Activated CD4-positive, alpha-beta T cell treated with anti-CD3 and anti-CD28 coated beads for 36 hours (primary cell): ENCODE data around the gene NPAS3. TPM values are rescaled to one million over a fixed set of nuclear protein-coding genes. Genes with fewer than 3 reads are reported as not detected.
A peak's percentile ranks its signal among the peaks of the same experiment; 100 is the strongest.

Experiments used
- ATAC-seq: fragments of 200-7000 bp; cut with Tn5 transposase; one replicate; pipeline ENCODE4 v1.10.0; 2021; ENCODE audit warnings: mild to moderate bottlenecking, moderate library complexity
- CTCF ChIA-PET: fragments of 350-600 bp; sonication (Branson Sonifier 250); formaldehyde crosslinking; loops from one replicate; lab custom pipeline; 2021; ENCODE audit warnings: antibody characterized with exemption; lab: Charles Lee
- POLR2A ChIA-PET: fragments of 350-600 bp; sonication (Branson Sonifier 250); formaldehyde crosslinking; loops from one replicate; lab custom pipeline; 2021; ENCODE audit warnings: antibody characterized with exemption, inconsistent platforms; lab: Charles Lee
- DNase-seq: peaks from one replicate; pipeline ENCODE4 v3.0.0-alpha.2; 2020
- H3K27ac Mint-ChIP-seq: one replicate; pipeline ENCODE4 v1.8.0; 2021; ENCODE audit warnings: mixed read lengths
- H3K27me3 Mint-ChIP-seq: one replicate; pipeline ENCODE4 v1.8.0; 2021; ENCODE audit warnings: mixed read lengths
- H3K36me3 Mint-ChIP-seq: one replicate; pipeline ENCODE4 v1.8.0; 2021; ENCODE audit warnings: low read depth, mixed read lengths
- H3K4me1 Mint-ChIP-seq: one replicate; pipeline ENCODE4 v1.8.0; 2021; ENCODE audit warnings: mixed read lengths
- H3K4me3 Mint-ChIP-seq: one replicate; pipeline ENCODE4 v1.8.0; 2021; ENCODE audit warnings: mild to moderate bottlenecking, moderate library complexity, mixed read lengths
- H3K9me3 Mint-ChIP-seq: one replicate; pipeline ENCODE4 v1.8.0; 2021; ENCODE audit warnings: low read depth, mixed read lengths
- intact Hi-C, 2 experiments: fragments of 100-400 bp; cut with DNase I in 1 of 2; cut with micrococcal nuclease in 1 of 2; formaldehyde crosslinking; loops; one replicate each; pipeline versions ENCODE4 v1.14.2 to v1.15.1; 2022 to 2024; cut with DNase I, micrococcal nuclease
- total RNA-seq, 2 experiments: library from RNA; stranded (reverse); gene quantifications; one replicate each; pipeline ENCODE4 v1.2.3, GENCODE V29; 2021

NPAS3 gene
- total RNA-seq, 2 experiments from 2014 or later = not detected

- intact Hi-C loops = loop anchor here (5.0 kb wide), 2 partner anchors 114 to 314 kb away; no protein-coding TSS in a partner anchor
- DNase-seq = peak; percentile 6
- no peak overlapping the region for H3K4me3 Mint-ChIP-seq
- H3K9me3 Mint-ChIP-seq = no peaks in the 10 kb centered on the region
- ChIA-PET POLR2A (no interaction called here), CTCF (interaction anchor here (0.6 to 1.3 kb wide), 3 partner anchors 315 to 1215 kb away, joined by 3 to 7 read pairs (median 7); no protein-coding TSS in a partner anchor)
- H3K27ac Mint-ChIP-seq = no peak overlapping the region
- no peak for ATAC-seq
- H3K27me3 Mint-ChIP-seq = peaks cover 24% of the 10 kb centered on the region
- H3K4me1 Mint-ChIP-seq = peaks cover 16% of the 10 kb centered on the region
- no peaks in the 10 kb centered on the region for H3K36me3 Mint-ChIP-seq
These were observed 852.3 kb downstream of the NPAS3 start for GRCh38 chr14:33790996-33791395.

GRCh38 chr14:33792009-33792719, 853.5 kb downstream of the NPAS3 start:
- DNase-seq (no peak), ATAC-seq (peak; percentile 23)
- Mint-ChIP-seq H3K4me1 (peaks cover 16% of the 10 kb centered on the region), H3K4me3 (no peak overlapping the region), H3K27ac (no peak overlapping the region), H3K27me3 (peaks cover 22% of the 10 kb centered on the region), H3K36me3 (no peaks in the 10 kb centered on the region), H3K9me3 (no peaks in the 10 kb centered on the region)
- ChIA-PET POLR2A (no interaction called here), CTCF (interaction anchor here (0.6 to 3.5 kb wide), 32 partner anchors 8 to 1215 kb away, joined by 3 to 50 read pairs (median 4); no protein-coding TSS in a partner anchor)
- intact Hi-C loops = loop anchor here (1.0 to 5.0 kb wide), 6 partner anchors 115 to 1216 kb away; no protein-coding TSS in a partner anchor

GRCh38 chr14:33792720-33793368, 854.2 kb downstream of the NPAS3 start:
- no peaks in the 10 kb centered on the region for H3K9me3 Mint-ChIP-seq
- no peak overlapping the region for H3K27ac Mint-ChIP-seq
- peak; percentile 84 for DNase-seq
- H3K4me1 Mint-ChIP-seq = peaks cover 16% of the 10 kb centered on the region
- CTCF ChIA-PET = interaction anchor here (0.6 to 3.5 kb wide), 37 partner anchors 9 to 1216 kb away, joined by 3 to 50 read pairs (median 3); no protein-coding TSS in a partner anchor
- H3K27me3 Mint-ChIP-seq = peaks cover 26% of the 10 kb centered on the region
- intact Hi-C loops = loop anchor here (1.0 to 5.0 kb wide), 6 partner anchors 116 to 1217 kb away; no protein-coding TSS in a partner anchor
- no peaks in the 10 kb centered on the region for H3K36me3 Mint-ChIP-seq
- POLR2A ChIA-PET = no interaction called here
- ATAC-seq = peak; percentile 47
- no peak overlapping the region for H3K4me3 Mint-ChIP-seq

- intact Hi-C loops = loop anchor here (2.0 to 5.0 kb wide), 4 partner anchors 116 to 1083 kb away; no protein-coding TSS in a partner anchor
- ChIA-PET POLR2A (no interaction called here), CTCF (interaction anchor here (0.6 to 3.5 kb wide), 32 partner anchors 10 to 1217 kb away, joined by 3 to 50 read pairs (median 3); no protein-coding TSS in a partner anchor)
- Mint-ChIP-seq H3K36me3 (no peaks in the 10 kb centered on the region), H3K27me3 (peaks cover 28% of the 10 kb centered on the region), H3K9me3 (no peaks in the 10 kb centered on the region), H3K4me1 (peaks cover 16% of the 10 kb centered on the region), H3K4me3 (no peak overlapping the region), H3K27ac (no peak overlapping the region)
- ATAC-seq (no peak), DNase-seq (no peak)
These were observed 854.9 kb downstream of the NPAS3 start for GRCh38 chr14:33793398-33794110.

GRCh38 chr14:33794791-33795305, 856.2 kb downstream of the NPAS3 start:
- peaks cover 39% of the 10 kb centered on the region for H3K27me3 Mint-ChIP-seq
- H3K36me3 Mint-ChIP-seq = no peaks in the 10 kb centered on the region
- no peak overlapping the region for H3K27ac Mint-ChIP-seq
- POLR2A ChIA-PET = no interaction called here
- H3K4me3 Mint-ChIP-seq = no peak overlapping the region
- intact Hi-C loops = loop anchor here (5.0 kb wide), 2 partner anchors 118 to 318 kb away; no protein-coding TSS in a partner anchor
- DNase-seq = no peak
- ATAC-seq = no peak
- CTCF ChIA-PET = interaction anchor here (0.6 to 3.5 kb wide), 3 partner anchors 10 to 1726 kb away, joined by 3 to 50 read pairs (median 3); no protein-coding TSS in a partner anchor
- no peaks in the 10 kb centered on the region for H3K9me3 Mint-ChIP-seq
- H3K4me1 Mint-ChIP-seq = peaks cover 16% of the 10 kb centered on the region

- no peak for ATAC-seq
- no peak overlapping the region for H3K27ac Mint-ChIP-seq
- H3K27me3 Mint-ChIP-seq = peaks cover 42% of the 10 kb centered on the region
- CTCF ChIA-PET = interaction anchor here (0.7 to 1.7 kb wide), 3 partner anchors 10 to 1228 kb away, joined by 3 to 6 read pairs (median 3); no protein-coding TSS in a partner anchor
- no peaks in the 10 kb centered on the region for H3K36me3 Mint-ChIP-seq
- H3K4me3 Mint-ChIP-seq = no peak overlapping the region
- H3K9me3 Mint-ChIP-seq = peaks cover 2% of the 10 kb centered on the region
- POLR2A ChIA-PET = no interaction called here
- intact Hi-C loops = no loop called here
- no peak for DNase-seq
- peaks cover 17% of the 10 kb centered on the region for H3K4me1 Mint-ChIP-seq
These were observed 857.7 kb downstream of the NPAS3 start for GRCh38 chr14:33796356-33796755.

GRCh38 chr14:33799705-33800570, 861.3 kb downstream of the NPAS3 start:
- Mint-ChIP-seq H3K27me3 (peaks cover 34% of the 10 kb centered on the region), H3K27ac (no peak overlapping the region), H3K36me3 (no peaks in the 10 kb centered on the region), H3K9me3 (peaks cover 2% of the 10 kb centered on the region), H3K4me3 (no peak overlapping the region), H3K4me1 (peaks cover 3% of the 10 kb centered on the region)
- intact Hi-C loops = no loop called here
- ATAC-seq = no peak
- DNase-seq = no peak
- POLR2A ChIA-PET = no interaction called here
- CTCF ChIA-PET = no interaction called here

- Mint-ChIP-seq H3K27ac (no peak overlapping the region), H3K27me3 (peaks cover 31% of the 10 kb centered on the region), H3K9me3 (peaks cover 2% of the 10 kb centered on the region), H3K4me3 (no peak overlapping the region), H3K4me1 (peaks cover 3% of the 10 kb centered on the region), H3K36me3 (no peaks in the 10 kb centered on the region)
- intact Hi-C loops = no loop called here
- POLR2A ChIA-PET = no interaction called here
- no peak for ATAC-seq
- CTCF ChIA-PET = no interaction called here
- peak; percentile 9 for DNase-seq
These were observed 862.1 kb downstream of the NPAS3 start for GRCh38 chr14:33800735-33801163.

- Mint-ChIP-seq H3K4me1 (peaks cover 3% of the 10 kb centered on the region), H3K9me3 (peaks cover 2% of the 10 kb centered on the region), H3K4me3 (no peak overlapping the region), H3K27me3 (peaks cover 27% of the 10 kb centered on the region), H3K27ac (no peak overlapping the region), H3K36me3 (no peaks in the 10 kb centered on the region)
- ChIA-PET CTCF (interaction anchor here (0.7 to 6.5 kb wide), 3 partner anchors 10 to 529 kb away, joined by 3 to 50 read pairs (median 4); no protein-coding TSS in a partner anchor), POLR2A (no interaction called here)
- ATAC-seq (no peak), DNase-seq (no peak)
- intact Hi-C loops = no loop called here
These were observed 864.1 kb downstream of the NPAS3 start for GRCh38 chr14:33802737-33803136.

- POLR2A ChIA-PET = no interaction called here
- peaks cover 16% of the 10 kb centered on the region for H3K27me3 Mint-ChIP-seq
- ATAC-seq = no peak
- intact Hi-C loops = no loop called here
- CTCF ChIA-PET = interaction anchor here (0.9 to 6.5 kb wide), 2 partner anchors 12 to 21 kb away, joined by 3 to 50 read pairs; no protein-coding TSS in a partner anchor
- H3K4me3 Mint-ChIP-seq = no peak overlapping the region
- H3K9me3 Mint-ChIP-seq = peaks cover 2% of the 10 kb centered on the region
- no peak for DNase-seq
- H3K27ac Mint-ChIP-seq = no peak overlapping the region
- H3K36me3 Mint-ChIP-seq = no peaks in the 10 kb centered on the region
- peaks cover 3% of the 10 kb centered on the region for H3K4me1 Mint-ChIP-seq
These were observed 866.9 kb downstream of the NPAS3 start for GRCh38 chr14:33805593-33805992.
